HG03457 (cell line): Measurements from ENCODE around the gene EDN2.

Experiments
- ATAC-seq: cut with Tn5 transposase; IDR thresholded peaks from one replicate; pipeline ENCODE4 v1.9.1; 2021; ENCODE audit warnings: moderate number of reproducible peaks; ENCODE audit not compliant: unreplicated experiment

Gene EDN2

DNA sequence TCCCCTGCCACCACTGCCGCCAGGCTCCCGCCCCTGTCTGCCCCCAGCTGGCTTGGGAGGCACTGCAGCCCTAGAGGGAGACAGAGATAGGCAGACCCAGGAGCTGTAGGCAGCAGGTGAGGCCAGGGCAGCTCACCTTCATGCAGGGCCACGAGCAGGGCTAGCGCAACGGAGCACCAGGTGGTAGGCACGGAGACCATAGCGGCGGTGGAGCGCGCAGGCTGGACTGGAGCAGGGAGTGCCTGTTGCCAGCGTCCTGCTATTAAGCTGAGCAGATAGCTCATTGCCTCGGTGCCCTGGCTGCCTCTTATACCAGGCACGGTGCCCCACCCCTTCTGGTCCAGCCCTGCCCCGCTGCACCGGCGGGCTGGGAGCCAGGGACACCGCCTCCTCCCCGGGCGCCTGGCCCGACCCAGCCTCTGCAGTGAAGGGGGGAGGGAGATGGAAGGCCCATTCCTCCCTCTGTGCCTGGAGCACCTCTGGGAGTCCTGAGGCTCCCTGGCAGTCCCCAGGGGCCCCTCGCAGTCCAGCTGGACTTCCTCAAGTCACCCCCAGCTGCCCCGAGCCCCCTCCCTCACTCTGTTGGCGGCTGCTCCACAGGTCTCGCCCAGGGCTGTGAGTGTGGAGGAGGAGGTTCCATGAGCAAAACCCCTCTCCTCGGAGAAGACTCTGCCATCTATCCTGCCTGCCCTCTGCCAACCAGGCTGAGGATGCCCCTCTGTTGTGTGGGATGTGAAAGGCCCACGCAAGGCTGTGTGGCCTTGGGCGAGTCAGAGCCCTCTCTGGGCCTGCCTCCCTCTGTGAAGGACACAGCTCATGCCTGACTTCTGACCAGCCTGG is at the start of gene EDN2:
TSS of gene EDN2 (minus strand) at position 282 of the 840 bp plus-strand sequence. CDS start at position 200, 82 bp downstream.
- no peak for ATAC-seq

DNA sequence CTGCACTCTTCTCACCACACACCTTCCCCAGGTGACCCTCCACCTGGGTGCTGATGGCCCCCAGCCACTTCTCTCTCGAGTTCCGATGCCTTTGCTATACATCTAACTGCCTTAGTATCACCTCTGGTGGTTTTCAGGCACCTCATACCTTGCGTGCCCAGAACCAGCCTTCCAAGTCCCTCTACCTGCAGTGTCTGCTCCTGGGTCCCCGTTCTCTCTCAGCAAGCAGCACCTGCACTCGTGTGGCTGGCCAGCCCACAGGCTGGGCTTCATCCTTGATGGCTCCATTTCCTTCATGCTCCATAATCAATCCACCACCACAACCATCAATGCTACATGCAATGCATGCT is 49.2 kb upstream of the EDN2 start:
- no peak for ATAC-seq

DNA sequence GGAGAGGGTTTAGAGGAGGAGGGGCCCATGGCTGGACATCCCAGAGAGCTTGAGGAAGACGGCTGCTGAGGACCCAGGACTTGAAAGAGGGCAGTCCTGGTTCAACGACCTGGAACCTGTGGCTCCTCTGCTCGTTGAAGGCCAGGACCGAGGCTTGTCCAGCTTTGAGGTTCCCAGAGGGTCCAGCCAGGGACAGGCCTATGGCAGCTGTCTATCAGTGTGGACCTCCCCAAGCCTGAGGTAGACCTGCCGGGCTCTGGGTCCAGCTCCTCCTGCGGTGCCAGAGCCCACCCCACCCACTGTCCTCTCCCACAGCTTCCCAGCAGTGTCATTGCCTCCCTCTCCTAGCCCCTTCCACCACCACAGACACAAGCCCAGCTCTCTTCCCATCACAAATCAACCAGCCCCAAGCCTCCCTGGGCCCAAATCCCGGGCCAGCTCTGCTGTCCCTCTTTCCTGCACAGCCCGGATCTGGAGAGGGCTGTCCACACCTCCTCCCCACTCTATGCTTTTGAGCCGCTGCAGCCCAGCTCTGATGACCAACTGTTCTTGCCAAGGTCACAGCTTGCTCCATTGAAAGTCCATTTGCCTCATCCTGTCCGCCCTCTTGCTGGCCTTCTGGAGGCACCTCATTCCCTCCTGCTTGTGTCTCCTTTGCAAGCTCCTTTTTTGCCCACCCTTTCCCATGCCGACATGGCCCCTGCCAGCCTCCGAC is 48.7 kb upstream of the EDN2 start:
- no peak for ATAC-seq

DNA sequence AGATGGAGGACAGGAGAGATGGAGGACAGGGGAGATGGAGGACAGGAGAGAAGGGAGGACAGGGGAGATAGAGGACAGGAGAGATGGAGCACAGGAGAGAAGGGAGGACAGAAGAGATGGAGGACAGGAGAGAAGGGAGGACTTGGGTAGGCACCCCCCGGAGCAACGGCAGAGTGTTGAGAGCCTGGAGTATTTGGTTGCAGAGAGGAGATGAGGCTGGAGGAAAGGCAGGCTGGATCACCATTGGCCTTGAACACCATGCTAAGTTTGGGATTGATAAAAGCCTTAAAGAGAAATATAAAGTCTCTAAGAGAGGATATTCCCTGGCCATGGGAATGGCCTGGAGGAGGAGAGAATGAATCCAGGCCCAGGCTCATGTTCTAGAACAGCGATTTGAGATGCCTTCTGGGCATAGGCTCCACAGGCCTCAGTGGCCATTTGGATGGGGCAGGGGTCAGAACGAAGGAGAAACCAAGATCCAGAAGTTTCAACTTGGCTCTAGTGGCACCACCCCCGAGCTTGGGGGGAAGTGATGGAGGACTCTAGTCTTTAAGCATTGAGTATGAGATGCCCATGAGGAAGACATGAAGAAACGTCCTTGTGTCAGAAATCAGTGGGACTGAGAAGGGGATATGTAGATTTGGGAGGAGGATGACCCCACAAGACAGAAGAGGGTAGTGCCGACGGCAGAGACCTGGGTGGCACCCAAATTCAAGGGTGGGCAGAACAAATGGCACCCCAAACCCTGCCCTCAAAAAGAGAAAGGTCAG is 47.9 kb upstream of the EDN2 start:
- no peak for ATAC-seq

- ATAC-seq, result no peak
Measured at GRCh38 chr1:41530411-41530810, 45.9 kb upstream of the EDN2 start.

DNA sequence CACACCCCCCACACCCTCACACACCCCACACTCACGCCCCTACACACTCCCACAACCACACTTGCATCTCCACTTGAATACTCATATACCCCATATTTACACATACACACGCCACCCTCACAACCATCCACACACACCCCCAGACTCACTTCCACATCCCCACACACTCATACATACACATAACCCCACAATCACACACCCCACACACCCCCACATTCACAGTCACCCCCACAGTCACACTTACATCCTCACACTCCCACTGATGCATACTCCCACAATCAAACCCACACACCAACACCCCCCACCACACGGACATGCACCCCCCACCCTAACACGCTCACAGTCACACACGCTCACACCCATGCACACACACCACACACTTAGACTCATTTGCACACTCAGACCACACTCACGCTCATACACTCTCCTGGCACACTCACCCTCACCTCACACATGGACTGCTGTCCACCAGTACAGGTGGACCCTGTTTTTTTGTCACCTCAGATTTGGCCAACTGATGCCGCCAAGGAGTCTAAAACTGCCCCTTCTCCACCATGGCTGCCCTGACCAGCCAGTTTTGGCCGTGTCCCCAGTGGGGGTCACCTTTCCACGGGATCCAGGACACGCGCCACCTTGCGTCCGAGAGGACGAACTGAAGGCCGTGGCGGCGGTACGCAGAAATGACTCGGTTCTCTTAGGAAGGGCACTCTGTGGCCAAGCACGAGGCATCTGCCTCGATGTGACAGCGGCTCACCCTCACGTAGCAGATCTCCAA is 45.3 kb upstream of the EDN2 start:
- ATAC-seq, result no peak

- no peak for ATAC-seq
Measured at GRCh38 chr1:41528726-41529605, 44.5 kb upstream of the EDN2 start.

DNA sequence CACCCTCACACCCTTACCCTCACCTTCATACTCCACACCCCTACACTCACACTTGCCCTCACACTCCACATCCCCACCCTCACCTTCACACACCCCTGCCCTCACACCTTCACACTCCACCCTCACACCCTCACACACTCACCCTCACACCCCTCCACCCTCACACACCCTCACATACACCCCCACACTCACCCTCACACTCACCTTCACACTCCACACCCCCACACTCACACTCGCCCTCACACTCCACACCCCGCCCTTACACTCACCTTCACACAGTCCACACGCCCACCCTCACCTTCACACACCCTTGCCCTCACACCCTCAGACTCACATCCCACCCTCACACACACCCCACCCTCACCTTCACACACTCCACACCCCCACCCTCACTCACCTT is 43.6 kb upstream of the EDN2 start:
- ATAC-seq, result no peak

DNA sequence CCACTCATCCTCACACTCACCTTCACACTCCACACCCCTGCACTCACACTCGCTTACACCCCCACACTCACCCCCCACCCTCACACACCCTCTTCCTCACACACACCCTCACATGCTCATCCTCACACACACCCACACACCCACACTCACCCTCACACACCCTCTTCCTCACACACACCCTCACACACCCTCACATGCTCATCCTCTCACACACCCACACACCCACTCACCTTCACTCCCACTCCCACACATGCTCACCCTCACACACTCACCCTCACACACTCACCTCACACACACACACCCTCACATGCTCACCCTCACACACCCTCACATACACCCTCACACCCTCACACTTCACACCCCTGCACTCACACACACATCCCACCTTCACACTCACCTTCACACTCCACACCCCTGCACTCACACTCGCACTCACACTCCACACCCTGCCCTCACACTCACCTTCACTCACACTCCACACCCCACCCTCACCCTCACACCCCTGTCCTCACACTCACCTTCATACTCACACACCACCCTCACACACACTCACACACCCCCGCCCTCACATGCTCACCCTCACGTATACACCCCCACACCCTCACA is 42.6 kb upstream of the EDN2 start:
- no peak for ATAC-seq

- ATAC-seq, result no peak
Measured at GRCh38 chr1:41525891-41526587, 41.6 kb upstream of the EDN2 start.

DNA sequence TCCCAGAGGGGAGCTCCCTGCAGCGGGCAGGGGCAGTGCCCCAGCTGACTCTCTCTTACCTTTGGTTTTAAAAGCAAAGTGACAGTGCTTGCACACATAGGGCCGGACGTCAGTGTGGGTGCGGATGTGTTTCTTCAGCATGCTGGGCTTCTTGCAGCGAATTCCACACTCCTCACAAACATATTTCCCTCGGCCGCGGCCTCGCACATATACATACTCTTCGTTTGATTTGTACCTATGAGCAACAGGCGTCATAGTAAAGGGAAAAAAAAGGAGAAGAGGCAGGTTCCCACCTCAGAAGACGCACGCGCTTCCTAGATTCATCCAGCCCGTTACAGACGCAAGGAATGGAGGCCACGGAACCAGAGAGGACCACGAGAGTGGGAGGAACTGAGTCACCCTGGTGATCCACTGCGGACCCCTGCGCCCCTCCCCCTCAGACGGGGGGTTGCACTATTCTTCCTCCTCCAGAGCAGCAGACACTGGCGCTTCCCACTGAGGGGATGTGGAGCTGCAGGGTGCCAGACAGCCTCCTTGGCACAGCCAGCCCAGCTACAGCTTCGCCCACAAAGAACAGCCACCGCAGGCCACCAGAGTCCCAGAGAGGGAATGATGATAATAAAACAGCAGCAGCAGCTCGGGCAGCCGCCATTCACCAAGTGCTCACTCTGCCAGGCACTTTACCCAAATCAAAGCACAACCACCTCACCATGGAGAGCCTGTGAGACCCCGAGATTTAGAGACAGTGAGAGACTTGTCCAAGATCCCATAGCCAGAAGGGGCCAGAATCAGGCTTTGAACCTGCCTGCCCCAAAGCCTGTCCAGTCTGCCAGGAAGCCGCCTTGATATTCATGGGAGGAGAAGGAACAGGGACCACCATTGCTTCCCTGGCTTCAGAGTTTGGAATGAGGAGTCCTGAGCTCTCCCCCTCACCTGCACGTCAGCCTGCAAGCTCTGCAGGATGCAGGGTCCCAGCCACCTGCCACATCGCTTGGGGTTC is 40.5 kb upstream of the EDN2 start:
- ATAC-seq, result no peak

DNA sequence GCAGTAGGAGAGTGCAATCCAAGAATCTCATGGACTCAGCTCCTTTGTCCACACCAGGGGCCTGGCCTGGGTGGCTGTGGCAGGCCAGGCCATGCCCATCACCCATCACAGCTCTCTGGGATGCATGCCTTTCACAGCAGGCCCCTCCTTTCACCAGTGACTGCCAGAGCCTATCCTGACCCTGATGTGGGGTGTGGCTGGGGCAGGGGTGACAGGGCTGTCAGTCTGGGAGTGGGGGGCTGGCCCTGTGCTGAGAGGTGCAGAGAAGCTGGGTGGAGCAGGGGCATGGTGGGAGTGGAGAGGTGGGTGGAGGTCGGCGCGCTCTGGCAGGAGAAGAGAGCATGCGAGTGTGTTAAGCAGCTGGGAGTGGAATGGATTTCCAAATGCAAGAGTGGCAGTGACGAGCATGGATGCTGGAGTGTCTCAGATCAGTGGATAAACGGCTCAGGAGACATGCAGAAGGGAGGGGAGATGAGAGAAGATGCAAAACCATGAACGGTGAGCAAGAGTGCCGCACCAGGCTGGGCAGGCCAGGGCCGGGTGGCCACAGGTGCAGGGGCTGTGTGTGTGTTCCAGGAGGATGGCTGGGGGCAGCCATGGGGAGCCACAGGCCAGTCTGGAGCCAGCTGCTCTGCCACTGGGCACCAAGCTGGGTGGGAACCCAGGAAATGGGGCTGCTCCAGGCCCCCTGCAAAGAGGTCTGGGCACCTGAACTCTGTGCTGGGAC is 39.6 kb upstream of the EDN2 start:
- ATAC-seq, result no peak

DNA sequence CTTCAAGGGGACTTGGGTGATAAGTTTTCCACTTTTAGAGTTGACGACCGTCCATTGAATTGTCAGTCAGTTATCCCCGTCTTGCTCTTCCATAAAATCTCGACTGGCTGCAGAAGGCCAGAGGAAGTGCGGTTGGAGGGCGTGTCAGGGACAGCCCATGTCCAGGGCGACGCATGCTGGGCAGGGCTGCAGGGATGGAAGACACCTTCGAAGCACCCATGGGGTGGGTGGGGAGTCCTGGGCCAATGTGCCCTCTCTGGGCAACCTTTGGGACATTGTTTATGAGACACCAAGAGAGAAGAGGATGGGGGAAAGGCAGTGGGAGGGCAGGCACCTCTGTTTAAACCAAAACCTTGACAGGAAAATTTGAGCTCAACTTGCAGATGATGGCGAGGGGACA is 38.6 kb upstream of the EDN2 start:
- ATAC-seq, result no peak

- ATAC-seq, result no peak
Measured at GRCh38 chr1:41521766-41522165, 37.3 kb upstream of the EDN2 start.

- no peak for ATAC-seq
Measured at GRCh38 chr1:41520951-41521752, 36.7 kb upstream of the EDN2 start.

GRCh38 chr1:41519667-41520066 is 35.2 kb upstream of the EDN2 start:
- no peak for ATAC-seq
